ENCODE results near the gene CDX1. TPM values are rescaled to one million over a fixed set of nuclear protein-coding genes. Genes with fewer than 3 reads are reported as not detected.

Gene CDX1
- total RNA-seq, 1 experiment from 2014 or later: 6.6 TPM

DNA sequence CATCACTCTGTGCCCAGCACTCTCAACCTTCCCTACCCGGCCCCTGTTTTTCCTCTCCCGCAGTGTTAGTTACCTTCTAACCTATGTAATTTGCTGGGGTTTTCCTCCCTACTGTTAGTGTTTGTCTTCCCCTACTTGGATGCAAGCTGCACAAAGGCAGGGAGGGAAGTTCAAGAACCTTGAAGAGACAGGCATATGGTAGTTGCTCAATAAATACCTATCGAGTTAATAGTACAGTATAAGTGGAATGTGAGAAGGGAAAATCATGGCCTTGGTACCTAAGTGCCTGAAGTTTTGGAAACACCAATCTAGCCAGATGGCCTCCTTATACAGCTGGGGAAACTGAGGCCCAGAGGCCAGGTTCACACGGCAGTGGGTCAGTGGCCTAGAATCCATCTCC lies 35.1 kb upstream of the CDX1 start:
- DNase-seq (ENCODE audit: low spot score): no peak

DNA sequence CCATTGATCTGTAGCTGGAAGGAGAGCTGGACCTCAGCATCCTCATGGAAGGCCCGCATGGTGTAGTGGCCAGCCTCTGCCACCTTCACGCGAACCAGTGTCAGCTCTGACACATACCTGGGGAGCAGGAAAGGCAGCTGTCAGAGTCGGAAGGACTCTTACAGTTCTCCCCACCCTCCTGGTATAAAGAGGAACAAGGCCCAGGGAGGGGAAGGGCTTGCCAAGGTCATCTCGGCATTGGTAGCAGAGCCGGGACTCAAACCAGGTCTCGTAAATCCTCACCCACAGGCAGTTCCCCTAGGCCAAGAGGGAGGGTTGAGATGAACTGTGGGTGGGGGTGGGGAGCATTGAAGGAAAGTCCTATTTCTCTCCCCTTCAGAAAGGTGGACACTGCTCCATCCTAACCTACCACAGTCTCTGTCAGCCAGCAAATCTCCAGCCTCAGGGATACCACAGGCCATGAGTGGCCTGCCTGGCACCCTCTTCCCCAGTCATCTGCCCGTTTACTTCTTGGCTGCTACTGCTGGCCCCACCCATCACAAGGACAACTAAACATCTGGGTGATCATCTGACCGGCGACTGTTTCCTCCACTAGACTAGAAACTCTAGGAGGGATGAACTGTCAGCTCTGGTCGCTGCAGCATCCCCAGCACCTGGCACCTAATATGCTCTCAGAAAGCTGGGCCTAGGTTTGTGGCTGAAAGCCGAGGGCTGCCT lies 34.4 kb upstream of the CDX1 start:
- no peak for DNase-seq (ENCODE audit: low spot score)

DNA sequence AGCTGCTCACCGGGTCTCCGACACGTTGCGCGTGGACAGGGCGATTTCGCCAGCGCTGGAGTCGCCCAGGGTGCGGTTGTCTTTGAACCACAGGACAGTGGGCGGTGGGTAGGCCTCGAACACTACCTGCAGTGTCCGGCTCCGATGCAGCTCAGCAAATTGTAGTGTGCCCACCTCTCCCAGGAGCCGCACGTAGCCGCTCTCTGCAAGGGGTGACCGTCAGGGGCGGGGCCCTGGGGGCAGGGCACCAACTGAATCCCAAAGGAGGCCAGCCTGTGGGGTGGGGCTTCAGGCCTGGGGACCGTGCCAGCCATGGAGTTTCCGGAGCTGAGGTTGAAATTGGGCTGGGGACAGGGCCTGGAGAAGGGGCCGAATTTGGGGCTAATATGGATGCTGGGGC lies 33.8 kb upstream of the CDX1 start:
- DNase-seq (ENCODE audit: low spot score): no peak

DNA sequence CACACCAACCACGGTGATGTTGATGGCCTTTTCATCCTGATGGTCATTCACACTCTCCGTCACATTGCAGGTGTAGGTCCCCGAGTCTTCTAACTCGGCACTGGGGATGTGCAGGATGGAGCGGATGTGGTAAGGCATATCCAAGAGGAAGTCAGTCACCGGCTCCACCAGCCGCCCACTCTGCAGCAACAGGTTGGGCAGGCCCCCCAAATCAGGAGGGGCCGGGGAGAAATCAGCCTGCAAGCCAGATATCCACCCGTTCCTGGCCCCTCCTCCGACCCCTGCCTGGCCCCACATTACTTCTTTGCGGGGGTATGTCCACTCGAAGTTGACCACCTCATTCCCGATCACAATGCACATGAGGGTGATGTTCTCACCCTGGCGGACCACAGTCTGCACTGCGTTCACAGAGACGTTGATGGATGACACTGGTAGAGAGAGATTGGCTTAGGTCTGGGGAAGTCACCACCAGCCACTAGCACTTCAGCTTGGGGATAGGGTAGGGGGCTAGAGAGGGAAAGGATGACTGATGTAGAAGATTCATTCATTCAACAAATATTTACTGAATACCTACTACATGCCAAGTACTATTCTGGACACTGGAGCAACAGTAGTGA lies 32.9 kb upstream of the CDX1 start:
- no peak for DNase-seq (ENCODE audit: low spot score)

DNA sequence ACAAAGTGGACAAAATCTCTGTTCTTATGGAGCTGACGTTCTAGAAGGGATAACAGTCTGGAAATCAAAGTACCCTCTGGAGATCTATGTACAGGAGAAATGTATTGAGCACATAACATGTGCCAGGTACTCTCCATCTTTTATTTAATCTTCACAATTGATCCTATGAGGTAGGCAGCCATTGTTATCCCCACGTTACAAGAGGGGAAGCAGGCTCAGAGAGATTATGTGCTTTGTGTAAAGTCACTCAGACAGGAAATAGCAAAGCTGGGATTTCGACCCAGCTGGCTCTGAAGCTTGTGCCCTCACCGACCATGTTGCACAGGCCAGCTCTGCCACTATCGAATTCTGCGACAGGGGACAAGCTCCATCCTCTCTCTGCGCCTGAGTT lies 32.4 kb upstream of the CDX1 start:
- no peak for DNase-seq (ENCODE audit: low spot score)

DNA sequence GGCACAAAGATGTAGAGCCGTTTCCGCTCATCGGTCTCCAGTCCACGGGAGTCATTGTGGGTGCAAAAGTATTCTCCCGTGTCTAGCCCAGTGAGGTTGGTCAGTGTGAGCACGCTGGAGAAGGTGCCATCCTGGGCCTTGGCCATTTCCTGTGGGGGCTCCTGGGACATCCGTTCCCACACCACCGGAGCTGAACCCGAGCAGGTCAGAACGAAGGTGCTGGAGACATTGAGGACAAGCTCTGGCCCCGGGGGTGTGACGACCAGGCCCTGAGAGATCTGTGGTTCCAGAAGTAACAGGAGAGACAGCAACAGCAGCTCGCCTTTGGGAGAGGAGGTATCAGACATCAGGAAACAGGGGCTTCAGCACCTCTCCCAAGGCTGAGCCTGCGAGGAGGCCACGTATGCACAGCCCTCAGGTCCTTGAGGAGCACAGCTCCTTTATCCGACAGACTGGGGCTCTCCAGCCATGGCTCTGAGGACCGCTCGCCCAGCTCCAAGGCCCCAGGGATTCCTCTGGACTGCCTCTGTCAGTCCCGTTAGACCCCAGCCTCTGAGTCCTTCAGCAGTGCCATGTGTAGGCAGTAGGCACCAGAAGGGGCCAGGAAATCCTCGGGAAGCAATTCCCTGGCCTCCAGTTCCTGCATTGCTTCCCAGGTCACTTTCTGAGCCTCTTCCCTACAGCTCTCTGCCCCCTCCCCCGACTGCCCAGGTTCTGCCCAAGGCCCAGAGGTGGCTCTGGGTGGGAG lies 30.8 kb upstream of the CDX1 start:
- no peak for DNase-seq (ENCODE audit: low spot score)

DNA sequence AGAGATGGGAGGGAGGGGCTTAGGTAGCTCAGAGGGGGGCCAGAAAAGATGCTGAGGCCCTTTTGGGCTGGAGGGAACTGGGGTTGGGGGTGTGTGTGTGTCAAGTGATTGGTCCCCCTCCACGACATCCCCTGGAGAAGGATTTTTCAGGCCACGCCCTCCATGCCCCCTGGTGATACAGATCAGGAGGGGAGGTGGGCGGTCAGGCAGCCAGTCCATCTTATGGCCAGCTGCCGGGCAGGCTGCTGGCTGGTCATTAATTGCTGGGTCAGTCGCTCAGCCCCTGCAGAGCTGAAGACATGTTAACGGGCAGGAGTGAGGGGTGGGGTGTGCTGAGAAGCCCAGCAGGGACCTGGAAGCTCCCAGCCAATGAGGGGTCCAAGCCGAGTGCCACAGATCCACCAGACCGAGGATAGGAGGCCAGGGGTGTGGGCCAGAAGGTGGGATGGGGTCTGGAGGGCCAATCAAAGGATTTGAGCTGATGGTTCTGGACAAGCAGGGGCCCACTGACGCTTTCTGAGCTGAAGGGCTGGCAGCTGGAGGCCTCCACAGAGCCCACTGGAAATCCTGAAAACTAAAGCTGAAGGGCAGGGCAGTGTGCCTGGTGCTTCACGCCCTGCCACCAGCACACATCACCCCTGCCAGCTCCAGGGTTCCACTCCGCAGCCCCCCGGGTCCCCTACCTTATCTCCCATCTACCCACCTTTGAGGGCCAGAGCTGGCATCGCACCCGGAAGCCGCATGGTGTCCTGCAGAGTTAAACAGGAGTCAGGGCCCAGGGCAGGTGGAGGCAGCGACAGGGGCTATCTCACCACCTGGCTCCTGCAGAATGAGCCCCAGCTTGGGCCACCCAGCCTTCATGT lies 30.0 kb upstream of the CDX1 start:
- DNase-seq (ENCODE audit: low spot score): no peak

DNA sequence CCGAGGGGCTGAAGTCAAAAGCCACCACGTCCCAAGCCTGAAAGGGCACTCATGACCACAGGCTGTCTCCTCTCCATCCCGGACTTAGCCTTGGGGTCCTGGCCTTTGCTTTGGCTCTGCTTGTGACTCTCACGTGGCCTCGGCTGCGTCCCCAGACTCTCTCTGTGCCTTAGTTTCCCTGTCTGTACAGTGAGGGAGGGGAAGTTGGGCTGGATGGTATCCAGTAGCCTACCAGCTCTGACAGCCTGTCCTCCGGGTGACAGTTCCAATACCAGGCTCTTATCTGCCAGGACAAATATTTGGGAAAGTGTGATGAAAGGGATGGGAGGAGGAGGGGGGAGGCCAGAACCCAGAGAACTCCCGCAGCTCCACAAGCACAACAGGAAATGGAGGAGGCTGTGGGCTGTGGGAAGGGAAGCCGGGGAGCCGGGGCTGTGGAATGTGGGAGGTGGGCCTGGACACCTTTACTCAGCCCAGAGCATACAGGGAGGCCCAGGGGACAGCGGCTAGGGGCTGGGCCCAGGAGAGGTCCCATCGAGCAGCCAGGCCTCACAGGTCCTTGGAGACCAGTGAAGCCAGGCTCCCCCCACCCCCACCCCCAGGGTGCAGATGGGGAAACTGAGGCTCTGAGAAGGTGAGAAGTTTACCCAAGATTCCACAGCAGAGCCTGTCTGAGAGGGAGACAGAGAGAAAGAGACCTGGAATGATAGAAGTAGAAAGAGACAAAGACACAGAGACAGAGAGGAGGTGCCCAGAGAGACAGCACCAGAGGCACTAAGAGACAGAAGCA lies 29.2 kb upstream of the CDX1 start:
- no peak for DNase-seq (ENCODE audit: low spot score)

DNA sequence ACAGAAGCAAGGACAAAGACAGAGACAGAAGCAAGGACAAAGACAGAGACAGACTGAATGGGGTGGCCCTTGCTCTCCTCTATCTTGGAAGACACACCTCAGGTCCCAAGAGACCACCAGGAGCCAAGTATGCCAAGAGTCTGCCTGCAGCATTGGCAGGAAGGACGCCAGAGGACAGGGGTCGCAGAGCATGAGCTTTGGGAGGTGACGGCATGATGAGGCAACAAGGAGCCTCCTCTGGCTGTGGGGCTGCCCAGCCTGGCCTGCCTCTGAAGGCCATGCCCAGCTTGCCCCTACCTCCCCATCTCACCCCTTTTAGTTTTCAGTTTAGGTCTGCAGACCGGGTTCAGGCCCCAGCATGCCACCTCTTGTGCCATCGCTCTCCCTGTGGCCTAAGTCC lies 28.6 kb upstream of the CDX1 start:
- no peak for DNase-seq (ENCODE audit: low spot score)

DNA sequence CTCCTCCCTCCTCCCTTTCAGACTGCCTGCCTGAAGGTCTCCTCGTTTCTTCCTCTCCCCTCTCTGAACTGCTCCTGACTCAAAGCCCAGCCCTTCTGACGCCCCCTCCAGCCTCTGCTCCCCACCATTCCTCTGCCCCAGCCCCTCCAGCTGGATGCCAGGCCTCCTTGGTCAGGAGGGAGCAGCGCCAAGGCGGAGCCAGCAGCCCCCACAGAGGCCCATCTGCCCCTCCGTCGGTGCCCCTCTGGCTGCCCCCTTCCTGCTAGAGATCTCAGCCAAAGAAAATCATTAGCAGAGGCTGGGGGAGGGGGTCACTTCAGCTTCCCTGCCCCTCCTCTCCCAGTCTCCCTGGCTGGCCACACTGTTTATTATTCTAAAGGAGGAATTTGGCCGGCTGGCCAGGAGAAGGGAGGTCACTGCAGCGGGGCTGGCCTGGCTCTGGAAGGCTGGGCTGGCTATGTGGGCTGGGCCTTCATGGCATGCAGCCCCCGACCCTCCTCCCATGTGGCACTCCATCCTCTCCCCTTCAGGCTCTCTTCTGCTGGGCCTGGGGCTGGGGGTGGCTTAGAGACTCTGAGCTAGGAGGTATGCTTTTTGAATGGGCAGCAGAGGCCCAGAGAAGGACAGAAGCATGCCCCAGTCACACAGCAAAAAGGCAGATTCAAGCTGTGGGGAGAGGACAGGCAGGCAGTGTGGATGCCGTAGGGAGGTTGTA lies 27.9 kb upstream of the CDX1 start:
- DNase-seq (ENCODE audit: low spot score): no peak

DNA sequence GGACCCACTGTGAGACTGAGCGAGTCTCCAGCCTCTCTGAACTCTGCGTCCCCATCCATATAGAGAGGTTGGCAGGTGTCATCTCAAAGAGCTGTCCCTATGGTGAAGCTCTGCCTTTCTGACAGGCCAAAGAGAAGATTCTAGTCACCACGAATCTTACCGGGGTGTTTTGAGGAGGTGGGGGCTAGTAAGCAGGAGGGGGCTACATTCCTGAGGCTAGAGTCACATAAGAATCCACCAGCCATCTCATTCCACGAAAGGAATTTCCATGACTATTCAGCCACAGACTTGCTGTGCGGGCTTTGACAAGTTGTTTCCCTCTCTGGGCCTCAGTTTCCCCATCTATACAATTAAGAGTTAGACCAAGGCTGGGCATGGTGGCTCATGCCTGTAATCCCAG lies 27.2 kb upstream of the CDX1 start:
- no peak for DNase-seq (ENCODE audit: low spot score)

DNA sequence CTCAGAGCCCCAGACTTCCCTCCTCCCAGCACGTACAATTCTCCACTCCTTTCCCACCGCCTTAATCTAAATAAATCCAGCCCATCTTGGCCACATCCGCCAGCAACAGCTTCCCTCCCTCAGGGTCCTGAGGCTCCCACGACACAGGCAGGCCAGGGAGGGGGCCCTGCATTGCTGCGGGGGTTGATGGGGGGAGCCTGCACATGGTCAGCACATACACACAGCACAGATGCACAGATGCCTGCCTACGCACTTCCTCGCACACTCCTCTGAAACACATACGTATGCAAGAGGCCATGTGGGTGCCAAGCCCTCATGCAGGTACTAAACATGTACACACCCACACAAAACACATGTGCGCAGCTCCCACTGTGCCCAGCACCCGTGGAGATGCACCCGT lies 25.7 kb upstream of the CDX1 start:
- no peak for DNase-seq (ENCODE audit: low spot score)

DNA sequence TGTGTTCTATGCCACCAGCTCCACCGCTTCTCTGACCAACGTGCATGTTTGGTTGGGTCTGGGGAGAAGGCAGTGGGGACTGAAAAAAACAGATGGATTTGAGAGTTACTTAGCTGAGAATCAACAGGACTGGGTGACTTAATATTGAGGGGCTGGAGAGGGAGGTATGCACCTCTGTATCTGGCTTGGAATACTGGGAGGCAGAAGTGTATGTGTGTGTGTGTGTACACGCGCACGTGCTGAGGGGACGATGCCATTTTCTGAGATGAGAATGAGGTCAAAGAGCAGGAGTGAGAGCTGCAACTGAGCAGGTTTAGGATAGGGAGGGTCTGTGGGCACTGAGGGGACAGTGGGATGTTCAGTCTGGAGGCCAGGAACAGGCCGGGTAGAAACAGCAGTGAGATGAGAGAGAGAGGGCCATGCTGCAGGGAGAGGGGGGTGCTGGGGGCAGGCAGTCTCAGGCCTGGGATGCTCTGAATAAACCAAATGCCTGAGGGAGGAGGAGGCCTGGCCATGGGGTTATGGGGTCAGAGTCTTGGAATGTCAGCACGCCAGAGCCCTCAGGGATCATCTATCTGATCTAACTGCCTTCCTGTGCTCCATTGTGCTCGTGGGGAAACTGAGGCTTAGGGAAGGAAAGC lies 24.9 kb upstream of the CDX1 start:
- no peak for DNase-seq (ENCODE audit: low spot score)

DNA sequence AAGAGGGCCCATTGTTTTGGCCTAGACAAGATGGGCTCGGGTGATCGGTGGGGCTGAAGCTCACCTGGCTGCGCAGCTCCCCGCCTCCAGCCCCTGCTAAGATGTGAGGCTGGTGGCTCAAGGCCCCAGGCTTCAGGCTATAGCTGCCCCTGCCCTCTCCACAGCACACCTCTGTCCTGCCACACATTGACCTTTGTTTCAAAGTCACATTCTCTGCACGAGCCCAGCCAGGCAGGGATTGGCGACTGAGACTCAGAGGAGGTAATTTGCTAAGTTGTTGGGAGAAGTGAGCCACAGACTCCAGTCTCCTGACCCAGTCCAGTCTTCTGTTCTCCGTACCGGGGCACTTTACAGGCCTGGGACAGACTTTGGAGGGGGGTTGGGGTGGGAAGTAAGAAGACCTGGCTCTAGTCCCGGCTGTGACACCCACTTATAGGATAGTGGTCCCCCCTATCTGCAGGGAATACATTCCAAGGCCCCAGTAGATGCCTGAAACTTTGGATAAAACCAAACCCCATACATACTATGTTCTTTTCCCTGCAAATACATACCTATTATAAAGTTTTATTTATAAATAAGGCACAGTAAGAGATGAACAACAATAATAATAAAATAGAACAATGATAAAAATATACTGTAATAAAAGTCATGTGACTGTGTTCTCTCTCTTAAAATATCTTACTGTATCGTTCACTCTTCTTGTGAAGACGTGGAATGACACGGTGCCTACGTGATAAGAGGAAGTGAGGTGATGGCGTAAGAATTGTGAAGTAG lies 24.2 kb upstream of the CDX1 start:
- DNase-seq (ENCODE audit: low spot score): no peak

DNA sequence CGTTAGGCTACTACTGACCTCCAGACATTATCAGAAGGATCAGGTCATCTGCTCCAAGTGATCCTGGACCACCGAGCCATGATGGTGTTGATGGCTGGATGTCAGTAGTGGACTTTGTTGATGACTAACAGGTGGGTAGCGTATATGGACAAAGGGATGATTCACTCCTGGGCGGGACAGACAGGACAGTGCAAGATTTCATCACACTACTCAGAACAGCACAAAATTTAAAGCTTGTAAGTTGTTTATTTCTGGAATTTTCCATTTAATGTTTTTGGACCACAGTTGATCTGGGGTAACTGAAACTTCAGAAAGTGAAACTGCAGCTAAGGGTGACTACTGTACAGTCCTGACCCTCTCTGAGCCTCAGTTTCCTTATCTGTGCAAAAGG lies 23.6 kb upstream of the CDX1 start:
- peak; percentile 17 for DNase-seq (ENCODE audit: low spot score)

DNA sequence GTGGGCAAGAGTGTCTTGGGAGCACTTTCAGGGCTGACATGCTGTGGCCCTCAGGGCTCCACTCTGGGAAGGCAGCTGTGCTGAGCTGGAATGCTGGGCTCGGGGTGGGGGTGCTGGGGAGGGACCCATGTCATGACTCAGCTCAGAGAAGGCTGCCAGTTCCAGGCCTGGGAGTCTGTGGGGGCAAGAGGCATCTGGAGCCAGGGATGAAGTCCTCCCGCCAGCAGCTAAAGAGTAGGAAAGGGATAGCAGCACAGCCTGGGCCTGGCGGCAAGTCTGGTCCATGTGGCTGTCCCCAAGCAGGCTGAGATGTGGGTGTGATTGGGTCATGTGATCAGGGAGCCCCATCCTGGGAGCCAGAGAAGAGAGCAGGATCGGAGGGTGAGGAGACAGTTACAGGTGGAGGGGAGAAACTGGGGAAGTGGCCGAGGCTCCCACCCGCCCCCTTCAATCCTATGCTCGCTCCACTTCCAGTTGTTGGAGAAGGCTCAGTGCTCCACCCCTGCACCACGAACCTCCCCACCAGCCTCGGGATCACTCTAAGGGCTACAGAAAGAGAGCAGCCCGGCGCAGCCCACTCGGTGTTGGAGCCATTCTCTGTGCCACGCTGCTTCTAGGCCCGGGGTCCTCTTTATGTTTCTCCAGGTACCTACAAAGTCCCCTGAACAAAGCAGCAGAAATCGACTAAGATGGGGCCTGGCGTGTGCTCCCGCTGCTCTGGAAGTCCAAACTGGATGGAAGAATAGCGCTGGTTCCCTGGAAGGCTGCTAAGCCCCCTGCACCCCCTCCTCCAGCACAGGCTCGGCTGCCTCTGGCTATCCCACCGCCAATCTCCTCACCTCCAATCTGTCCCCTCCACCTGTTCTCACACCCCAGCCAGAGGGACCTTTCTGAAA lies 23.0 kb upstream of the CDX1 start:
- DNase-seq (ENCODE audit: low spot score): peak; percentile 10

DNA sequence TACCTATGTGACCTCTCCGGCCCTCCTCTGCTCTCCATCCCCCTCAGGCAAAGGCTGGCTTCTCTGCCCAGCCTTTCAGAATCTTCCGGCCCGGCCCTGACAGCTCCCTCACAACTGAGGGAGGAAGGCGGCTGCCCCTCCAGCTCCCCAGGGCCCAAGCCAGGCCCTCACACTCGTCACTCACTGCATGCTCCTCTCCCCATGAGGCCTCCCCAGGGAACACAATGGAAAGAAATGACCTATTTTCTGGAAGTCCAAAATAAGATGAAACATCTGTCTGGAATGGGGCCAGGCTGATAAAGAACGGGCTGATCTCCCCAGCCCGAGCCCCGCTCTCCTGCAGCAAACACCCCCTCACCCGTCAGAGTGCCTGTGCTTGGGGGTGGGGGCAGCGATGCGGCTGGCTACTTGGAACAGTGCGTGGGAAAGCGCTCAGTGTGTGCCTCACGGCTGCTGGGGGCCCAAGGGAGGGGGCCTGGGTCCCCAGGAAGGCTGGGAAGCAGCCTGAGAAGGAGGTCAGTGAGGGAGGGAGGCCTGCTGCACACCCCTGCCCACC lies 22.3 kb upstream of the CDX1 start:
- DNase-seq (ENCODE audit: low spot score): no peak

DNA sequence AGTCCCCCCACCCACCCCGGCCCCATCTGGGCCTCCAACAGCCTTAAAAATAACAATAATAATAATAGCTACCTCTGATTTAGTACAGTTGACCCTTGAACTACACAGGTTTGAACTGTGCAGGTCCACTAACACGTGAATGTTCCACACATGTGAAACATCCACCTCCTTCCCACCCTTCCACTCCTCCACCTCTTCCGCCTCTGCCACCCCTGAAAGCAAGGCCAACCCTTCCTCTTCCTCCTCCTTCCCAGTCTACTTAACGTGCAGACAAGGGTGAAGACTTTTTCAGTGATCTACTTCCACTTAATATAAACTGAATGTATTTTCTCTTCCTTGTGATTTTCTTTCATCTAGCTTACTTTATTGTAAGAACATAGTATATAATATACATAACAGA lies 21.7 kb upstream of the CDX1 start:
- no peak for DNase-seq (ENCODE audit: low spot score)

Data from HT-29 (cell line).